GM23338 (cell line): Measurements from ENCODE around the gene CNTNAP5. TPM values are rescaled to one million over a fixed set of nuclear protein-coding genes. Genes with fewer than 3 reads are reported as not detected.

Experiments
- ATAC-seq: fragments of 200-7000 bp; cut with Tn5 transposase; 3 replicates; pipeline ENCODE4 v1.9.1; 2020
- DNase-seq: peaks from one replicate; pipeline ENCODE4 v3.0.0-alpha.2; 2015; ENCODE audit warnings: low spot score
- H2AFZ ChIP-seq: fragments of 200-600 bp; sonication (generic); 2 replicates; pipeline ENCODE4 v1.8.0; 2016; ENCODE audit warnings: antibody characterized with exemption, mild to moderate bottlenecking, moderate library complexity
- H3F3A ChIP-seq: fragments of 200-600 bp; sonication (generic); replicated peaks from 2 replicates; pipeline ENCODE4 v1.8.0; 2017; ENCODE audit warnings: antibody characterized with exemption, mixed run types, low read depth
- H3K27ac ChIP-seq: fragments of 200-600 bp; sonication (generic); 2 replicates; pipeline ENCODE4 v1.6.1; 2016; ENCODE audit warnings: low read depth
- H3K27me3 ChIP-seq: fragments of 200-600 bp; sonication (generic); 2 replicates; pipeline ENCODE4 v1.8.0; 2016; ENCODE audit warnings: mild to moderate bottlenecking, mixed run types, moderate library complexity; ENCODE audit not compliant: insufficient read depth
- H3K36me3 ChIP-seq: fragments of 200-600 bp; sonication (generic); 2 replicates; pipeline ENCODE4 v1.8.0; 2016; ENCODE audit warnings: mild to moderate bottlenecking; ENCODE audit not compliant: insufficient read depth
- H3K4me1 ChIP-seq: fragments of 200-600 bp; sonication (generic); 2 replicates; pipeline ENCODE4 v1.8.0; 2016; ENCODE audit warnings: mild to moderate bottlenecking, moderate library complexity; ENCODE audit not compliant: insufficient read depth
- H3K4me2 ChIP-seq: fragments of 200-600 bp; sonication (generic); 2 replicates; pipeline ENCODE4 v1.7.1; 2017; ENCODE audit warnings: mixed run types
- H3K4me3 ChIP-seq: fragments of 200-600 bp; sonication (generic); 2 replicates; pipeline ENCODE4 v1.6.1; 2016; ENCODE audit warnings: mixed run types
- H3K79me2 ChIP-seq: fragments of 200-600 bp; sonication (generic); replicated peaks from 2 replicates; pipeline ENCODE4 v1.8.0; 2017; ENCODE audit warnings: mild to moderate bottlenecking; ENCODE audit not compliant: insufficient read depth
- H3K9me2 ChIP-seq: fragments of 200-600 bp; sonication (generic); 2 replicates; pipeline ENCODE4 v1.8.0; 2017; ENCODE audit not compliant: insufficient read depth
- H4K20me1 ChIP-seq: fragments of 200-600 bp; sonication (generic); replicated peaks from 2 replicates; pipeline ENCODE4 v1.8.0; 2017; ENCODE audit warnings: mild to moderate bottlenecking; ENCODE audit not compliant: insufficient read depth
- H3K27ac Mint-ChIP-seq: 2 replicates; pipeline ENCODE4 v1.8.0; 2020; ENCODE audit warnings: inconsistent platforms, mild to moderate bottlenecking, moderate library complexity, mixed read lengths
- H3K27me3 Mint-ChIP-seq: 3 replicates; pipeline ENCODE4 v1.8.0; 2022; ENCODE audit warnings: low read depth, mild to moderate bottlenecking, moderate library complexity, mixed read lengths, inconsistent platforms; ENCODE audit not compliant: insufficient read depth, poor library complexity
- H3K36me3 Mint-ChIP-seq: 3 replicates; pipeline ENCODE4 v1.8.0; 2021; ENCODE audit warnings: low read depth, mild to moderate bottlenecking, inconsistent platforms, moderate library complexity, mixed read lengths
- H3K4me1 Mint-ChIP-seq: 3 replicates; pipeline ENCODE4 v1.8.0; 2020; ENCODE audit warnings: mild to moderate bottlenecking, inconsistent platforms, mixed read lengths
- H3K4me3 Mint-ChIP-seq: 3 replicates; pipeline ENCODE4 v1.8.0; 2021; ENCODE audit warnings: moderate library complexity, mild to moderate bottlenecking, inconsistent platforms, mixed read lengths
- H3K9me3 Mint-ChIP-seq: 3 replicates; pipeline ENCODE4 v1.8.0; 2020; ENCODE audit warnings: moderate library complexity, mild to moderate bottlenecking, inconsistent platforms, mixed read lengths
- CREB1 ChIP-seq: fragments of 250-450 bp; sonication (Bioruptor Pico); IDR thresholded peaks from 2 replicates; pipeline ENCODE4 v1.5.0; 2020; ENCODE audit warnings: low read depth, mild to moderate bottlenecking, moderate library complexity
- CTCF ChIP-seq, 2 experiments: fragments of 200-600 bp in 1 of 2; sonication (generic) in 1 of 2; conservative IDR thresholded peaks; 2 replicates each; pipeline versions ENCODE4 v1.5.1 to v1.6.1; 2016 to 2017; ENCODE audit warnings: antibody characterized with exemption in 2 of 2, low read depth in 2 of 2, mild to moderate bottlenecking in 2 of 2, moderate library complexity in 1 of 2
- ETS1 ChIP-seq: IDR thresholded peaks from 2 replicates; pipeline ENCODE4 v1.6.1; 2016; ENCODE audit warnings: antibody characterized with exemption
- EZH2 ChIP-seq: fragments of 200-600 bp; sonication (generic); IDR thresholded peaks from one replicate; pipeline ENCODE4 v1.8.0; 2017; ENCODE audit warnings: antibody characterized with exemption, mild to moderate bottlenecking, low read depth; ENCODE audit not compliant: unreplicated experiment
- EZH2phosphoT487 ChIP-seq: fragments of 200-600 bp; sonication (generic); IDR thresholded peaks from one replicate; pipeline ENCODE4 v1.8.1; 2018; ENCODE audit warnings: antibody characterized with exemption; ENCODE audit not compliant: unreplicated experiment
- JUNB ChIP-seq: IDR thresholded peaks from one replicate; pipeline ENCODE4 v1.6.1; 2016; ENCODE audit warnings: antibody characterized with exemption; ENCODE audit not compliant: unreplicated experiment
- NANOG ChIP-seq: IDR thresholded peaks from 2 replicates; pipeline ENCODE4 v1.6.1; 2016; ENCODE audit warnings: antibody characterized with exemption, borderline replicate concordance
- POLR2AphosphoS5 ChIP-seq: IDR thresholded peaks from 2 replicates; pipeline ENCODE4 v1.6.1; 2016; ENCODE audit warnings: antibody characterized with exemption, low read depth
- REST ChIP-seq: IDR thresholded peaks from one replicate; pipeline ENCODE4 v1.6.1; 2018; ENCODE audit warnings: antibody characterized with exemption; ENCODE audit not compliant: unreplicated experiment
- STAT1 ChIP-seq: IDR thresholded peaks from one replicate; pipeline ENCODE4 v1.6.1; 2016; ENCODE audit warnings: antibody characterized with exemption; ENCODE audit not compliant: unreplicated experiment
- ZNF114 ChIP-seq: fragments of 250-450 bp; sonication (Bioruptor Pico); IDR thresholded peaks from 2 replicates; pipeline ENCODE4 v1.5.0; 2020; ENCODE audit warnings: mild to moderate bottlenecking, moderate library complexity
- ZNF331 ChIP-seq: fragments of 250-450 bp; sonication (Bioruptor Pico); IDR thresholded peaks from 2 replicates; pipeline ENCODE4 v1.5.0; 2020; ENCODE audit warnings: low read depth, mild to moderate bottlenecking, moderate library complexity
- ZNF462 ChIP-seq: fragments of 250-450 bp; sonication (Bioruptor Pico); IDR thresholded peaks from 2 replicates; pipeline ENCODE4 v1.5.0; 2020; ENCODE audit warnings: mild to moderate bottlenecking, moderate library complexity
- polyA plus RNA-seq: library from polyadenylated mRNA; unstranded; fragments of >200 nt; fragmentation: Nextera tagmentation; extraction: Ambion mirVana; gene quantifications from 2 replicates; pipeline ENCODE4 v1.2.1, GENCODE V29; 2016
- total RNA-seq: library from RNA; depleted of rRNA; stranded (reverse); fragments of >200 nt; shearing (Covaris generic); gene quantifications from 2 replicates; pipeline ENCODE4 v1.2.3, GENCODE V29; 2014

The CNTNAP5 gene
- total and polyA plus RNA-seq, 2 experiments from 2014 or later: 0.49 to 0.50 TPM

- Mint-ChIP-seq H3K9me3 (no peaks in the 10 kb centered on the region), H3K4me3 (no peak overlapping the region), H3K27me3 (no peaks in the 10 kb centered on the region), H3K27ac (no peak overlapping the region), H3K4me1 (no peaks in the 10 kb centered on the region), H3K36me3 (no peaks in the 10 kb centered on the region)
- TF ChIP-seq STAT1 (no peak), JUNB (no peak), ZNF331 (no peak), EZH2phosphoT487 (no peak), ZNF114 (CRISPR knock-in tag) (no peak), CREB1 (CRISPR knock-in tag) (no peak), ZNF462 (no peak), CTCF (conservative IDR thresholded peaks at IDR 0.05; ENCODE audit: low read depth in 2 of 2) (no peak), NANOG (no peak), EZH2 (no peak), ETS1 (no peak), POLR2AphosphoS5 (no peak), REST (no peak)
- Histone ChIP-seq H3K4me2 (no peak overlapping the region), H3K4me3 (no peak overlapping the region), H3K79me2 (no peaks in the 10 kb centered on the region), H3K9me2 (peaks cover 4% of the 10 kb centered on the region; the same call in 1 of the 2 replicates), H2AFZ (no peak overlapping the region), H3K27ac (no peak overlapping the region), H4K20me1 (no peaks in the 10 kb centered on the region), H3F3A (no peaks in the 10 kb centered on the region), H3K4me1 (no peaks in the 10 kb centered on the region), H3K27me3 (no peaks in the 10 kb centered on the region), H3K36me3 (no peaks in the 10 kb centered on the region)
- ATAC-seq (no peak), DNase-seq (no peak)
Observed at GRCh38 chr2:124898827-124899226, 873.7 kb downstream of the CNTNAP5 start.
